Dedifferentiated amniotic fluid mesenchymal stem cell (primary cell): ENCODE data around the gene SLC22A17.
A peak's percentile ranks its signal among the peaks of the same experiment; 100 is the strongest.

Experiments used
- DNase-seq: peaks from one replicate; pipeline ENCODE4 v3.0.0-alpha.2; 2016; ENCODE audit errors: extremely low spot score

SLC22A17 gene

GRCh38 chr14:23381871-23382270 lies 29.2 kb upstream of the SLC22A17 start:
- no peak for DNase-seq

- DNase-seq = no peak
These were observed 28.3 kb upstream of the SLC22A17 start for GRCh38 chr14:23380976-23381375.

GRCh38 chr14:23380197-23380914 lies 27.7 kb upstream of the SLC22A17 start:
- DNase-seq = no peak

- DNase-seq = no peak
These were observed 26.9 kb upstream of the SLC22A17 start for GRCh38 chr14:23379366-23380196.

DNA sequence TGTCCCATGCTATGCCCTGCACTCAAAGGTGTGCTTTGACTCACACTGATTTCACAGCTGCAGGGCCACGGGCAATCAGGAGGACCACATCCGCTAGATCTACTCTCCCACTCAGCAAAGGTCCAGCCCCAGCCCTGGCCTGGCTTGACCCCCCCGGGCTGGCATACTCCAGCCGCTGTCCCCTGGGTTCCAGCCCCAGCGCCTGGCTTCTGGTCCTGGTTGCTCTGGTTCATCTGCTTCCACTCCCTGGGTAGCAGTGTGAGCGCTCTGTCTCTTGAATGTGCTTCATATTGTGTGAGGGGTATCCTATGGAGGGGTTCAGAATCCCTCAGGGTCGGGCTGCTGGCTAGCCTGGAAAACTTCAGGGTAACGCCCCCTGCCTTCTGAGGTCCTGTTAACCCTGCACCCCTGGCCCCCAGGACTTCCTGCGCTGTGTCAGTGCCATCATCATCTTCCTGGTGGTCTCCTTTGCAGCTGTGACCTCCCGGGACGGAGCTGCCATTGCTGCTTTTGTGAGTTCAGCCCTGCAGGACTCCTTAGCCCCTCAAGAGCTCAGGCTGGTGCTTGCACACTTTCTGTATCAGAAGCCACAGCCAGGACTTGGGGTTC lies 26.0 kb upstream of the SLC22A17 start:
- no peak for DNase-seq

DNA sequence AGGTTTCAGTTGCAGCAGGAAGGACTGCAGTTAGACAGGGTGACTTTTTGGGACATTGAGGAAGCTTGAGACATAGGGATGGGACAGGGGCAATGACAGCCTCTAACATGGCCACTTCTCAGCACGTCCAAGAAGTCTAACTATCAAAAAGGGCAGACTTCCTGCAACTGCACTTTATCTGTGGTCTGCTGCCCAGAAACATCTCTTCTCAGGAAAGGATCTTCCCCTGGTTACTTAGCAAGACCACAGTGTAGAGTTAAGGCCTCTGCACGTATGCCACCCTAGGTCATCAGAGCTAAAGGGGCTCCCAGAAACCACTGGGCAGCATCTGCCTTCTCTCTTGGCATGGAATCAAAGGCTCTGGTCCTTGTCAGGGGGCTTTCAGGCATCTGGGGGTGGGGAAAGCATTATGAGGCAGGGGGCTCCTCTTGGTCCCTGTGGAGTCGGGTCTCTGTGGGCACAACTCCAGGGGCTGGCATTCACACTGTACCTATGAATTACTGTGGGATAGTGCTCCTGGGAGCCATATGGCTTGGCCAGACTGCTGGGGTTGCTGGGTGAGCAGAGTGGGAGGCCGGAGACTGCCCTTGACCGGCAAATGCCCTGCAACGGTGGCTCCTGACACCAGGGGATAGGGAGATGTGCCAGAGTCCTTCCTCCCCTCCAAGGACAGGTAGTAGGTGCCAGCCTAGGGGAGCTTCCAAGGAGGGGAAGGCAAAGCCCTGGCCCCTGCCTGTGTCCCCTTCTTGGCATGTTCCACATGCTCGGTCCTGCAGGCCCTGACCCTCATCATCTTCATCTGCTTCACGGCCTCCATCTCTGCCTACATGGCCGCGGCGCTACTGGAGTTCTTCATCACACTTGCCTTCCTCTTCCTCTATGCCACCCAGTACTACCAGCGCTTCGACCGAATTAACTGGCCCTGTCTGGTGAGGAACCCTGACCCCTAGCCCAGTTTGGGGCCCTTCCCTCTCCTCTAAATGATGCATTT lies 25.2 kb upstream of the SLC22A17 start:
- DNase-seq = no peak

GRCh38 chr14:23377198-23377550 lies 24.5 kb upstream of the SLC22A17 start:
- DNase-seq = no peak

DNA sequence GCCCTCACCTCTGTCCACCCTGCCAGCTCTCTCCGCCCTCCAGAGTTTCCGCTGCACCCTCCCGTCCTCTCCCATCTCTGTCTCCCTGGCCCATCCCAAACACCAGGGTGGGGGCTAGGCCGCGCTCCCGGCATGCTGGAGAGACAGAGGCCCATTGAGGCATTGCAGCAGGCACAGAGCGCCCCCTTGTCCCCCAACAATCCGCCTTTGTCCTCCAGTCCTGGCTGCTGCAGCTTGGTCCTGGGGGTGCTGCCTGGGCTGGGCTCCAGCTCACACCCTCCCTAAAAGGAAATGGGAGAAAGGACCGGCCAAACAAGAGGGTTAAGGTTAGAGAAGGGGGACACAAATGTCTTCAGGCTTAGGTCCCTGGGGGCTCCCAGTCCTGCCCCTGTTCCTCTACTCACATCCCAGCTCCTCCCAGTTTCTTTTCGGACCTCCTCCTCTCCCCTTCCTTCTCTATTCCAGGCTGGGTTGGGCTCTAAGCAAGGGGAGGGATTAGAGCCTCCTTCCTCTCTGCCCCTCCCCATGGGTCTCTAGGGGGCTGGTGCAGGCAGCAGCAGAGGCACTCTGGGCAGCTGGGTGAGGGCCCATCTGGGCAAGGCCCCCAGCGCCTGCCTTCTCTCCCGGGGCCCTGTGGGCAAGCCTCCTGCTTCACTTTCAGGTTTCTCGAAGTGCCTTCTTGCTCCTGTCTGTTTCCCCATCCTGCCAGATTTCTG lies 24.0 kb upstream of the SLC22A17 start, which contains the start of gene CMTM5:
CMTM5 (plus strand) TSS at position 565 of the 716 bp plus-strand sequence. CDS start 206 bp downstream, outside the sequence.
- no peak for DNase-seq

- no peak for DNase-seq
These were observed 23.0 kb upstream of the SLC22A17 start for GRCh38 chr14:23375527-23376251.

- no peak for DNase-seq
These were observed 20.4 kb upstream of the SLC22A17 start for GRCh38 chr14:23373041-23373440.

GRCh38 chr14:23372509-23372908 lies 19.8 kb upstream of the SLC22A17 start, which contains the start of gene IL25:
Gene IL25, plus strand, starts transcription at chr14:23372809.
- no peak for DNase-seq

GRCh38 chr14:23371865-23372264 lies 19.2 kb upstream of the SLC22A17 start:
- DNase-seq = no peak

DNA sequence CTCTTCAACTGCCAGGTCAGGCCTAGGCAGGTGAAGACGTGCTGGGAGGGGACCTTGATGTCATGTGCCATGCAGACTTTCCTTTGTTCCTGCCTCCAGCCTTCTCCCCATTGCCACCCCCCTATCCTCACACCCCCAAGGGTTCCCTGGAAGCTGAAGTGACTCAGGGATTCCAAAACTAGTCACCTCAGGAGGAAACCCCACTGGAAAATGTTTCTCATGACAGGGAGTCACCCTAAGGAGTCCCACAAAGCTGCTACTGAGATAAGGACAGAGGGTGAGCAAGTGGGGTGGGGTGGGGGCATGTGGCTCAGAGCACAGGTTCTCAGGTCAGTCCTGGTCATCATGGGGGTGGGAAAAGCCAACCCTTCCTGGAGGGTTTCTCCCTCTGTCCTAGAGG lies 17.5 kb upstream of the SLC22A17 start:
- DNase-seq = no peak

GRCh38 chr14:23366426-23366921 lies 13.8 kb upstream of the SLC22A17 start:
- DNase-seq = peak; percentile 74

DNA sequence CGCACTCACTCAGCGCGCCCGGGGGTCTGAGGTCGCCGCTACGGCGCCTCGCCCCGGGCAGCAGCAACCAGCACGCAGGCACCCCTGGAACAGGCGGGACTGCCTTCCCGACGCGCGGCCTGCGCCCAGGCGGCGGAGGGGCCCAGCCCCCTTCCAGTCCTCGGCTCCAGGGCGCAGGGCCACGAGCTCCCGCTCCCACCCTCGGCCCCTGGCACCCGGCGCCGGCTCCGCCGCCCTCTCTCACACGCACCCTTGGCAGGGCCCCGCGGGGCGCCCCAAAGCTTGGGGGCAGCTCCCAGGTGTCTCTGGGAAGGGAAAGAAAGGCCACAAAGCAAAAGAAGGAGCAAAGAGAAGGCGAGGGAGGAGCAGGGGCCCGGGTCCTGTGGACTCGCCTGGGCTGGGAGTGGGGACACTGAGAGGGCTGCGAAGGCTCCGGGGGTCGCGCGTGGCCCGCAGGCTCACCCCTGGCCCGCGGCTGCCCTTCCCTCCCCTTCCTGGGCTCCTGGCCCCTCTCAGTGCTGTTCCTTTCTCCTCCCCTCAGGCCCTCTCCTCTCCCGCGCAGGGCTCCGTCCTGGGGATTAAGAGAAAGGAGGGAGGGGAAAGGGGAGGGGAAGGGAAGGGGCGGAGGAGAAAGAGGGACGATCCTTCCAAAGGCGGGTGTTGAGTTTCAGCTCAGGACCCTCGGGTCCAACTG lies 13.2 kb upstream of the SLC22A17 start:
- peak; percentile 63 for DNase-seq

DNA sequence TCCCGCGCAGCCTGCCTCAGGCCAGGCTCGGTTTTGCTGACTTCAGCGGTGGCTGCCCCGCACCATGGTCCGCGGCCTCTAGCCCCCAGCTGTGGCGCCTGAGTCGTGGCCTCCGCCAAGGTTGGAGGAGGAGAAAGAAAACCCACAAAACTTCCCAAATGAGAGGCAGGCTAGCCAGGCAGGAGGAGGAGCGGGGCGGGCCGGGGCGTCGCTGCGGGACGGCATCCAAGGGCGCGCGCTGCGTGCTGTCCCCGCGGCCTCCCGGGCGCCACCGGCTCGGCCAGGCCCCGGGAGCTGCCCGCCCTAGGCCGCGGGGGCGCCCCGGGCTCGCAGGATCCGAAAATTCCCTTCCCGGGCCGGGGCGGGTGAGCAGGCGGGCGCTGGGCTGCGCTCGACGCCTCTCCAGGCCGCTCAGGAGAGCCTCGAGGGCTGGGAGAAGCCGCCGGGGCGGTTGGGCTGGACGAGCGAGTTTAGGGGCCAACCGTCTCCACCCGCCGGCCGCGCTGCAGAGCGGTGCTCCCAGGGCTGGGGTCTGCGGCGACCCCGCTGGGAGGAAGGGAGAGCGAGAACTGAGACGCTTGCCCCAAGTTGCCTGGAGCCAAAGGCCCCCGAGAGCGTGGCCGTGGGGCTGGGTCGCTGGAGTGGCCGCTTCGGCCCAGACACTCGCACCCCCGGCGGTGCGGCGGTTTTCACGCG lies 12.5 kb upstream of the SLC22A17 start, which contains the start of gene EFS:
EFS (minus strand) TSS at position 137 of the 696 bp plus-strand sequence. CDS start 147 bp downstream, outside the sequence.
- peak; percentile 16 for DNase-seq

DNA sequence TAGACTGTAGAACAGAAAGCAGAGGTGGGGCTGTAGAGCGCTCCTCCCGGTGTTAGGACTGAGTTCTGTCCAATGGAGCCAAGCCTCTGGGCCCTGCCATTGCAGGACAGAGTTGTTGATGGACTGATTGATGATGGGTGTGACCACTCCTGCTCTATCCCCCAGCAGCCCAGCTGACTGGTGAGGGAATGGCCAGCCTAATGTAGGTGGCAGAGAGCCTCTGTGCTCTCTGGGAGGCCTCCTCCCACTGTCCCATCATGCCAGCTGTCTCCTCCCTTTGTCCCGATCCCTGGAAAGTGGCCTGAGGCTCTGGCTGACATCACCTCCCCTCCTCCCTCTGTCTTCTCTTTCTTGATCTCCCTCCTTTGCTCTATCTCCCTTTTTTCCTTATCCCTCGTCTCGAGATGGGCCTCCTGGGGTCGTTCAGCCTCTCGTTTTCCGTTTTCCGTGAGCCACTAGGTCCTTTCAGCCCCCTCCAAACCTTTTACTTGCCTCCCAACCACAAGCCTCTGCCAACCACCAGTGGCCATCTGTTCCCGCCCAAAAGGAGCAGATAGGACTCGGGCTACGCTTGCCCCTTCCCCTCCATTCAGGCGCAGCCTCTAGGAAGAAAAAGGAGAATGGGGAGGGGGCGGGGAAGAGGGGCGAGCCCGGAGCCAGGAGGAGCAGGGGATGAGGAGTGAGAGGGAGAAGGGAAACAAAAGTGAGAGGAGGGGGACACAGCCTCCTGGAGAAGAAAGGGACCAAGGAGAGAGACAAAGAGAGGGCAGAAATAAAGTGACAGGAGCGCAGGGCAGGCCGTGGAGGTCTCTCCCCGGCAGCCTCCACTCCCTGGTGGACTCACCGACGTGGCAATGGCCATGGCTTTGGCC lies 11.7 kb upstream of the SLC22A17 start:
- DNase-seq = peak; percentile 32
